Cardiac septum (tissue), 1 donor: ENCODE data around the gene ITCH. TPM values are rescaled to one million over a fixed set of nuclear protein-coding genes. Genes with fewer than 3 reads are reported as not detected.
"Not testable (repeated sequence)": the region's sequence is repeated elsewhere in the genome, so short reads cannot be mapped to it uniquely, and the experiment has no call there.

Experiments
- DNase-seq: peaks from one replicate; pipeline ENCODE4 v3.0.0-alpha.2; 2020; ENCODE audit warnings: low spot score
- intact Hi-C: fragments of 100-400 bp; cut with DNase I; formaldehyde crosslinking; loops from one replicate; pipeline ENCODE4 v1.14.0; 2022
- total RNA-seq: library from RNA; stranded (reverse); fragmentation: NEBNext Ultra II Directional; extraction: Animal tissue kit (Norgen Biotek cat#: 25700); gene quantifications from one replicate; pipeline ENCODE4 v1.2.1, GENCODE V29; 2021
- donor health status: DM: no; HTN: no; CAD: no.

The ITCH gene
- total RNA-seq, 1 donor from 2014 or later = 36.4 TPM

GRCh38 chr20:34441423-34441822 is 78.3 kb downstream of the ITCH start:
- intact Hi-C loops, DNase-seq: not testable (repeated sequence)

DNA sequence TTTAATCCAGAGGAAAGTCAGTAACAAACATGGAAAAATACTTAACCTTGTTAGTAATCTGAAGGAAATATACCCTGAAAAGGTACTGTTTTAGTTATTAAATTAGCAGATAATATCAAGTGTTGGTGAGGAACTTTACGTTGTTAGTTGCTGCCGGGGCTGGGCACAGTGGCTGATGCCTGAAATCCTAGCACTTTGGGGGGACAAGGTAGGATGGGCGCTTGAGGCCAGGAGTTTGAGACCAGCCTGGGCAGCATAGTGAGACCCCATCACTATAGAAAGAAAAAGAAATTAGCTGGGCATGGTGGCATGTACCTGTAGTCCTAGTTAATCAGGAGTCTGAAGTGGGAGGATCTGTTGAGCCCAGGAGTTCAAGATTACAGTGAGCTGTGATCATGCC is 80.5 kb downstream of the ITCH start:
- intact Hi-C loops = no loop called here

DNA sequence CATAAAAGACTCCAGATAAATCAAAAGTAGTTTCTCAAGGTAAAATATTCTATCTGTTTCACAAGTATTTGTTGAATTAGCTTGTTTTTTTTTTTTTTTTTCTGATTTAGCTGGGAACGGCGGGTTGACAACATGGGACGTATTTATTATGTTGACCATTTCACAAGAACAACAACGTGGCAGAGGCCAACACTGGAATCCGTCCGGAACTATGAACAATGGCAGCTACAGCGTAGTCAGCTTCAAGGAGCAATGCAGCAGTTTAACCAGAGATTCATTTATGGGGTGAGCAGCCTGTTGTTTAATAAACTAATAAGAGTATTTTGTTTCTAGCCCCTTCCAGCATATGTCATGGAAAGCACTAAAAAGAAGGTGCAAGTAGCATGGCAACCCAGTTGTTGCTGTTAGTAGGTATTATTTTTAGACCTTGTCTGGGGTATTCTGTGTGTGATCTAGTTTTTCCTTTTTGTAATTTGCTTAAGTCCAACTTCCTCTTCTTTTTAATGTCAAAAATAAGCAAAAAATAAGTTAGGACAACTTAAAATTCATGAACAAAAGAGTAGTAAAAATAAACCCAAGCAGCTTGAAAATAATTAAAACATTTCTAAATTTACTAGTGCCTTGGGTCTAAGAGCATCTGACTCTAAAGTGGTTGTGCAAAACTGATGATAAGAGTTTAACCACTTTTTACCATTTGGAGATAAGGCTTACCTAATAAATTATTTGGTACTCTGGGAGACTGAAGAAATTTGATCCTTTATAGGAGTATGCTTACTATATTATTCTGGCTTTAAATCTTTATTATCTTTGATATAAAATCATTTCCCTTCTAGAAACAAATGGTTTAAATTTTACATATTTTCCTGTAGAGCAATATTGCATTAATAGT is 82.3 kb downstream of the ITCH start:
- no peak for DNase-seq
- intact Hi-C loops = no loop called here

More for the DNA sequence above, 80.5 kb downstream of the ITCH start:
- DNase-seq = no peak

GRCh38 chr20:34448517-34448916 is 85.4 kb downstream of the ITCH start:
- intact Hi-C loops = no loop called here
- no peak for DNase-seq

DNA sequence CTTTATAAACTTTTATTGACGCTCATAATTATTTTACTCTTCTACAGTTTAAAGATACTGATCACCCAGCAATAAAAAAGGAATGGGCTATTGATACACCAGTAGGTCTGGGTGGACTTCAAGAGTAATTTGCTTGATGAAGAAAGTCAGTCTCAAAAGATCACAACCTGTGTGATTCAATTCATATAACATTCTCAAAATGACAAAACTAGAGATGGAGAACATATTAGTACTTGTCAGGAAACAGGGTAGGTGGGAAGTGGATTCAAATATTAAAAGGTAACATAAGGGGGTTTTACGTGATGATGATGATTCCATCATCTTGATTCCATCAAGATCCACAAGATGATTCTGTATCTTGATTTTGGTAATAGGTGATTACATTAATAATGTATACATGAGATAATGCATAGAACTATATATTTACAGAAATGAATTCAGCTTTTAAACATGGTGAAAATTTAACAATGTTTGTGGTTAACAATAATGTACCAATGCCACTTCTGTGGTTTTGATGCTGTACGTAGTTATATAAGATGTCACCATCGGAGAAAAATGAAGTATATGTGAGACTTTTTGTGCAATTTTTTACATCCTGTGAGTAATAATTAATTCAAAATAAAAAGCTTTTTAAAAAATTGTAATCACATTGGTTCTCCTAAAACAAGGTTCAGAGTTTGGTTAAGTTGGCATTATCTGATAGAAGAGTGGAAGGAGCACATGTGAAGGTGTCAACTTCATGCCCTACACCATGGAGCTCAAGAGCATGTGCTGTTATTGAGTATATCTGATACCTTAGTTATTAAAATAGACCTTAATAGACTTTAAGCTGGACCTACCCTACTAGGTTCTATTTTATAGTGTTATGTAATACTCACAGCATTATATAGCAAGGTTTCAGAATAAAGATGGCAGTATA is 86.9 kb downstream of the ITCH start:
- intact Hi-C loops = no loop called here
- DNase-seq = no peak

- intact Hi-C loops = no loop called here
- no peak for DNase-seq
Measured at GRCh38 chr20:34452281-34452982, 89.4 kb downstream of the ITCH start.

GRCh38 chr20:34458631-34459030 is 95.6 kb downstream of the ITCH start:
- DNase-seq = no peak
- intact Hi-C loops = no loop called here

GRCh38 chr20:34459209-34459897 is 96.3 kb downstream of the ITCH start:
- intact Hi-C loops = no loop called here
- DNase-seq = no peak

DNA sequence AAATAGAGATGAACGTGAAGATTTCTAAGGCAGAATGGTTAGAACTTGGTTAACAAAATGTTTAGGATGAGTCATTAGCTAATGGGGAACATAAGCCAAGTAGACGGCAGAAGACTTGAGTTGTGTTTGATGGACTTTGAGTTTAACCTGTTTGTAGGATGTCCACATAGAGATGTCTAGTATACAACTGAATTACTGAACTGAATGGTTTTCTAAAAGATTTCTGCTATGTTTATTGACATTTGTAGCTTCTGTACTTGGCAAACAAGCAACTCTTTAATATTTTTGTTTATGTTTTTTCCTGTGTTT is 98.7 kb downstream of the ITCH start:
- intact Hi-C loops = no loop called here

GRCh38 chr20:34468951-34469350 is 105.9 kb downstream of the ITCH start:
- intact Hi-C loops = no loop called here
- DNase-seq = no peak

More for the DNA sequence above, 98.7 kb downstream of the ITCH start:
- DNase-seq = no peak

DNA sequence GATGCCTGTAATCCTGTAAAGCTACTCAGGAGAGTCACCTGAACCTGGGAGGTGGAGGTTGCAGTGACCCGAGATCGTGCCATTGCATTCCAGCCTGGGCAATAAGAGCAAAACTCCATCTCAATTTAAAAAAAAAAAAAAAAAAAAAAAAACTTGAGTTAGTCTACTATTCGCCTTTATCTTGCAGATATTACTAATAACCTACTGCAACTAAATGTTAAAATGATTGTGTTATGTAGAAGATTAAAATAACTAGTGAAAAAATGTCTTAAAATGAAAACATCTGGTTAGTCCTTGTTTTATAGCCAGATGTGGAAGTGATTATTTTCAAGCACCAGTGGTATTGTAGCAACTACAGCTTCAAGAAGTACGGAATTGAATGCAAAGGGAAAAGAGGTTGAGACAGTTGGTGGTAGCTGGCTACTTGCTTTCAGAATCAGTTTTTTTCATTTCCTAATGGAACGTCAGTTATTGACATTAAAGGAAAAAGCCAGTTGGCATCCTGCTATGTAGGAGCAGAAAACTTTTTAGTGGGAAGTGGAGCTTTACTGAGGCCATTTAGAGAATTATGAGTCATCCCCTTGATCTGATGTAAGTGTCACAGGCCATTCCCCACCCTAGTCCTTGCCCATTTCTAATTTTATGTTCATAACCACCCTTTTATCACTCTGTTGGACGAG is 109.3 kb downstream of the ITCH start:
- DNase-seq = no peak
- intact Hi-C loops = loop anchor here (5.0 kb wide), 1 partner anchor 50 kb away; no protein-coding TSS in a partner anchor

DNA sequence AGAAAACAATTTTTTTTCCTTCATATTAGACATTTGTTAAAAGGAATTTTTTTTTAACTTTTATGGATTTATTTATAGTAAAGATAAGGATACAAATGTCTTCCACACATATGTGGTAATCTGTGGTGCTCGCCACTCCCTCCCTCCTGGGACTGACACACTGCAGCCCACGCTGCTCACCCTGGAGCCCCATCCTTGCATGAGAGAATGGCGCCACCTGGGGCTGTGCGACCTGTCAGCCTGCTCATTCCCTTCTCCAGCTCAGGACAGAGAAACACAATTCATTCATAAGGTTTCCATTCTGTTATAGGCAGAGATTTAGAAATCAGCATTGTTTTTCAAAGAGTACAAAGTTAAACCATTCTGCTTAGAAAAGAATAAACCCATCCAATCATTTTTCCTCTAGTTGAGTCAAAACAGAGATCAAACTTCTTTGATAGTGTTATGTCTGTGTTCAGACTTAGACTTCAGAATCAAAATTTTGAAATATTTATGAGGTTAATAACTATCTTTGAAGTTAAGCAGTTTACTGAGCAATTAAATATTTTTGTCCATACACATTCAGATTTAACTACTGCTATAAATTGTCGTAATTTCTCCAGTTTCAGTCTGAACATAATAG is 110.3 kb downstream of the ITCH start:
- intact Hi-C loops = loop anchor here (5.0 kb wide), 1 partner anchor 49 kb away; no protein-coding TSS in a partner anchor
- DNase-seq = no peak

DNA sequence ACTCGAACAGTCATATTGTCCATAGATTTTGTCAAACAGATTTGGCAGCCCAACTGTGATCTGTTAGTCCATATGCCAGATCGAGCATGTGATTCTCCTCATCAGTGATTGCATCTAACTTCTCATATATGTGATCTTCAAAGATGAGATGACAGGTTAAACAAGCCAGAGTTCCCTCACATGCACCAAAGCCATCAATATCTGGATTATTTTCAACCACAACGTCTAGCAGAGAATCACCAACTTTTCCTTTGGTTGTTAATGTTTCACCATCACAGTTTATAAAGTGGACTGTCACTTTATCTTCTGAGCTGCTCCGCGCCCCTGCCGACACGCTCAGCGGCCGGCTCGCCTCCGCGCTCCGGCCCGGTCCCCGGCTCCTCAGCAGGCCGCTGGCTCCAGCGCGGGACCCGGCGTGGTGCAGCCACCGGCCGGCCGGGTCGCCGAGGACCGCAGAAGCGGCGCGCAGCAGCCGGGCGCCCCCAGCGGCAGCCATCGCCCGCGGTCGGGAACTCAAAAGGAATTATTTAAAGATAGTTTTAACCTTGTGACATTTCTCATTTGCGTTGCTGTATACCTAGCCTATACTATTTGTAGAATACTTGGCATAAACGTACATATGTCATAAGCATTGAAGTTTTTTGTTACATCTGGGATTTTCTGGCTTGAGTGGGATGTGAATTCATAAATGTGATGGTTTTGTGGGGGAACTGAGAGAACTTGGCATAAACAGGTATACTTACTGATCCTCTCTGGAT is 113.1 kb downstream of the ITCH start:
- intact Hi-C loops = loop anchor here (5.0 kb wide), 1 partner anchor 164 kb away; no protein-coding TSS in a partner anchor
- peak; percentile 78 for DNase-seq

GRCh38 chr20:34479627-34480026 is 116.6 kb downstream of the ITCH start:
- intact Hi-C loops = loop anchor here (5.0 kb wide), 1 partner anchor 167 kb away; no protein-coding TSS in a partner anchor
- no peak for DNase-seq

DNA sequence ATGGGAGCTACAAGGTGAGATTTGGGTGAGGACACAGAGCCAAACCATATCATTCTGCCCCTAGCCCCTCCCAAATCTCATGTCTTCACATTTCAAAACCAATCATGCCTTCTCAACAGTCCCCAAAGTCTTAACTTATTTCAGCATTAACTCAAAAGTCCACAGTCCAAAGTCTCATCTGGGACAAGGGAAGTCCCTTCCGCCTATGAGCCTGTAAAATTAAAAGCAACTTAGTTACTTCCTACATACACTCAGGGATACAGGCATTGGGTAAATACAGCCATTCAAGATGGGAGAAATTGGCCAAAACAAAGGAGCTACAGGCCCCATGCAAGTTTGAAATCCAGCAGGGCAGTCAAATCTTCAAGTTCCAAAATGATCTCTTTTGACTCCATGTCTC is 119.1 kb downstream of the ITCH start:
- DNase-seq, intact Hi-C loops: not testable (repeated sequence)

GRCh38 chr20:34483585-34484220 is 120.6 kb downstream of the ITCH start:
- intact Hi-C loops = not testable (repeated sequence)

GRCh38 chr20:34485068-34485634 is 122.1 kb downstream of the ITCH start:
- intact Hi-C loops = no loop called here
- DNase-seq = no peak

More at GRCh38 chr20:34483585-34484220, 120.6 kb downstream of the ITCH start:
- DNase-seq = not testable (repeated sequence)
